H9 (cell line): ENCODE results near the gene SSTR4. TPM values are rescaled to one million over a fixed set of nuclear protein-coding genes. Genes with fewer than 3 reads are reported as not detected.

Experiments
- DNase-seq: peaks from one replicate; pipeline ENCODE4 v3.0.0-alpha.2; 2017
- H2AFZ ChIP-seq: one replicate; pipeline ENCODE4 v1.6.1; 2013; ENCODE audit warnings: mild to moderate bottlenecking, low read length, control low read depth, moderate library complexity
- H2AK5ac ChIP-seq: 2 replicates; pipeline ENCODE4 v1.6.1; 2013; ENCODE audit warnings: low read length, control low read depth, mixed read lengths; ENCODE audit not compliant: insufficient read length
- H2BK120ac ChIP-seq: one replicate; pipeline ENCODE4 v1.6.1; 2013; ENCODE audit warnings: low read depth, mild to moderate bottlenecking, low read length, control low read depth, inconsistent platforms; ENCODE audit not compliant: poor library complexity, severe bottlenecking
- H2BK12ac ChIP-seq: 2 replicates; pipeline ENCODE4 v1.6.1; 2013; ENCODE audit warnings: low read length, control low read depth, mixed read lengths, low read depth; ENCODE audit not compliant: insufficient read length
- H2BK15ac ChIP-seq: 2 replicates; pipeline ENCODE4 v1.6.1; 2013; ENCODE audit warnings: low read depth, low read length, control low read depth
- H2BK20ac ChIP-seq: one replicate; pipeline ENCODE4 v1.6.1; 2013; ENCODE audit warnings: low read depth, mild to moderate bottlenecking, low read length, control low read depth, inconsistent platforms; ENCODE audit not compliant: poor library complexity, severe bottlenecking
- H2BK5ac ChIP-seq: 2 replicates; pipeline ENCODE4 v1.6.1; 2013; ENCODE audit warnings: low read length, control low read depth, mixed read lengths; ENCODE audit not compliant: insufficient read length
- H3K14ac ChIP-seq: 2 replicates; pipeline ENCODE4 v1.6.1; 2013; ENCODE audit warnings: low read length, control low read depth; ENCODE audit not compliant: insufficient read depth
- H3K18ac ChIP-seq: 2 replicates; pipeline ENCODE4 v1.6.1; 2013; ENCODE audit warnings: low read depth, mild to moderate bottlenecking, mixed read lengths, low read length, control low read depth; ENCODE audit not compliant: insufficient read length
- H3K23ac ChIP-seq: 2 replicates; pipeline ENCODE4 v1.6.1; 2013; ENCODE audit warnings: low read length, control low read depth, mixed read lengths, low read depth; ENCODE audit not compliant: insufficient read length
- H3K23me2 ChIP-seq: 2 replicates; pipeline ENCODE4 v1.6.1; 2013; ENCODE audit warnings: low read depth, mild to moderate bottlenecking, mixed read lengths, low read length, control low read depth; ENCODE audit not compliant: insufficient read length, poor library complexity, severe bottlenecking
- H3K27ac ChIP-seq: 2 replicates; pipeline ENCODE4 v1.5.1; 2013; ENCODE audit warnings: low read length, control low read depth, mixed read lengths, low read depth; ENCODE audit not compliant: insufficient read length
- H3K27me3 ChIP-seq: 2 replicates; pipeline ENCODE4 v1.6.1; 2013; ENCODE audit warnings: low read length, control low read depth, inconsistent platforms; ENCODE audit not compliant: insufficient read depth
- H3K4ac ChIP-seq: 2 replicates; pipeline ENCODE4 v1.6.1; 2013; ENCODE audit warnings: low read depth, mild to moderate bottlenecking, control low read depth, inconsistent platforms, low read length, moderate library complexity
- H3K4me1 ChIP-seq: 2 replicates; pipeline ENCODE4 v1.6.1; 2013; ENCODE audit warnings: low read length, control low read depth, inconsistent platforms; ENCODE audit not compliant: insufficient read depth
- H3K4me2 ChIP-seq: 2 replicates; pipeline ENCODE4 v1.6.1; 2013; ENCODE audit warnings: low read length, control low read depth, mixed read lengths; ENCODE audit not compliant: insufficient read length, insufficient read depth
- H3K56ac ChIP-seq: 2 replicates; pipeline ENCODE4 v1.6.1; 2013; ENCODE audit warnings: low read depth, mild to moderate bottlenecking, mixed read lengths, low read length, control low read depth; ENCODE audit not compliant: insufficient read length
- H3K79me1 ChIP-seq: 2 replicates; pipeline ENCODE4 v1.6.1; 2013; ENCODE audit warnings: low read depth, mild to moderate bottlenecking, moderate library complexity, low read length, control low read depth, inconsistent platforms; ENCODE audit not compliant: insufficient read depth, poor library complexity, severe bottlenecking
- H3K79me2 ChIP-seq: 2 replicates; pipeline ENCODE4 v1.6.1; 2013; ENCODE audit warnings: low read length, control low read depth, inconsistent platforms; ENCODE audit not compliant: insufficient read depth
- H3K9ac ChIP-seq: 2 replicates; pipeline ENCODE4 v1.6.1; 2013; ENCODE audit warnings: low read length, control low read depth, mixed read lengths; ENCODE audit not compliant: insufficient read length; ENCODE audit errors: extremely low read depth
- H3K9me3 ChIP-seq: one replicate; pipeline ENCODE4 v1.6.1; 2013; ENCODE audit warnings: low read depth, low read length, inconsistent platforms; ENCODE audit not compliant: control insufficient read depth
- H3T11ph ChIP-seq: one replicate; pipeline ENCODE4 v1.6.1; 2013; ENCODE audit warnings: mild to moderate bottlenecking, low read length, control low read depth, inconsistent platforms
- H4K20me1 ChIP-seq: one replicate; pipeline ENCODE4 v1.6.1; 2013; ENCODE audit not compliant: control insufficient read depth, insufficient read length, insufficient read depth
- H4K5ac ChIP-seq: 2 replicates; pipeline ENCODE4 v1.6.1; 2013; ENCODE audit warnings: low read depth, mild to moderate bottlenecking, mixed read lengths, low read length, control low read depth; ENCODE audit not compliant: insufficient read length
- H4K8ac ChIP-seq: replicated peaks from 2 replicates; pipeline ENCODE4 v1.6.1; 2013; ENCODE audit warnings: low read length, control low read depth, mixed read lengths, low read depth; ENCODE audit not compliant: insufficient read length
- H4K91ac ChIP-seq: 2 replicates; pipeline ENCODE4 v1.6.1; 2013; ENCODE audit warnings: low read depth, mild to moderate bottlenecking, moderate library complexity, mixed read lengths, low read length, control low read depth; ENCODE audit not compliant: insufficient read length
- H3K27ac Mint-ChIP-seq, 3 experiments: 2 replicates in 2 of 3; 3 replicates in 1 of 3; pipeline ENCODE4 v1.8.0; 2020 to 2021; ENCODE audit warnings: mixed read lengths in 3 of 3, mild to moderate bottlenecking in 1 of 3, moderate library complexity in 1 of 3
- H3K27me3 Mint-ChIP-seq: 2 replicates; pipeline ENCODE4 v1.8.0; 2021; ENCODE audit warnings: low read depth, mild to moderate bottlenecking, moderate library complexity, mixed read lengths
- H3K36me3 Mint-ChIP-seq, 3 experiments: 2 replicates in 2 of 3; 3 replicates in 1 of 3; pipeline ENCODE4 v1.8.0; 2020 to 2021; ENCODE audit warnings: low read depth in 3 of 3, mixed read lengths in 3 of 3; ENCODE audit not compliant: insufficient read depth in 1 of 3
- H3K4me1 Mint-ChIP-seq, 2 experiments: 2 replicates each; pipeline ENCODE4 v1.8.0; 2020; ENCODE audit warnings: mixed read lengths in 2 of 2
- H3K4me3 Mint-ChIP-seq, 2 experiments: 2 replicates in 1 of 2; 3 replicates in 1 of 2; pipeline ENCODE4 v1.8.0; 2020 to 2021; ENCODE audit warnings: mild to moderate bottlenecking in 2 of 2, mixed read lengths in 2 of 2, moderate library complexity in 1 of 2
- H3K9me3 Mint-ChIP-seq, 2 experiments: 2 replicates in 1 of 2; 3 replicates in 1 of 2; pipeline ENCODE4 v1.8.0; 2020; ENCODE audit warnings: mild to moderate bottlenecking in 2 of 2, mixed read lengths in 2 of 2, moderate library complexity in 1 of 2
- WGBS: extraction: QIAGEN DNeasy Blood & Tissue Kit; methylation state at CpG from one replicate; pipeline ENCODE4 v1.1.7; 2013; ENCODE audit warnings: missing lambda C conversion rate, low lambda C conversion rate, mixed read lengths; ENCODE audit not compliant: insufficient read length; ENCODE audit errors: extremely low coverage; 5-methylcytosine and 5-hydroxymethylcytosine counted together
- total RNA-seq: library from RNA; stranded (reverse); gene quantifications from 2 replicates; pipeline ENCODE4 v1.2.1, GENCODE V29; 2021
- TF ChIP-seq, protein P1 (sequence below): fragments of 200-600 bp; sonication (generic); conservative IDR thresholded peaks from 3 replicates; pipeline ENCODE4 v1.8.0; 2021; ENCODE audit warnings: antibody characterized with exemption, mild to moderate bottlenecking

SSTR4 gene
- total RNA-seq, 1 experiment from 2014 or later = not detected

DNA sequence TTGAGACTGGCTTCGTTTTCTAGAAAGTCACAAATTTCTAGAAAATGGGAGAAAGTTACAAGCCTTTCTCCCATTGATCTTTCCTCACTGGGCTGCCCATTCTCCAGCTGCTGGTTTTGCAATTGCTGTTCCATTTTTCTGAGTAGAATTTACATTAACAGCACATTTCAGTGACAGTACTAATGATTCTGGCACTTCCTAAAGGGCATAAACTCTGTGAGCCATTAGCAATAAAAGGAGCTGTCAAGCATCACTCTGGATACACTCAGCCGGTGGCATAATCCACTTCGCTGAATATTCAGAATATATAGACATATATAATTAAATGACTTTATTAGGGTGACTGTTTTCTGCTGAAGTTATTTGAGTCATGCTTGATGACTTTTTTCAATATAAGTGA lies 6.7 kb upstream of the SSTR4 start:
- Mint-ChIP-seq H3K4me1 (peaks cover 0 to 8% of the 10 kb centered on the region in 2 experiments; a peak in 3 of 4 replicates), H3K4me3 (no peak overlapping the region), H3K27ac (no peak overlapping the region), H3K9me3 (no peaks in the 10 kb centered on the region), H3K36me3 (no peaks in the 10 kb centered on the region), H3K27me3 (peaks cover 36% of the 10 kb centered on the region)
- Histone ChIP-seq H3K9ac (no peak overlapping the region), H4K20me1 (no peaks in the 10 kb centered on the region), H2AFZ (no peak overlapping the region), H3K4me1 (no peaks in the 10 kb centered on the region), H2BK20ac (no peak overlapping the region), H3K23ac (no peak overlapping the region), H2BK15ac (no peak overlapping the region), H4K91ac (no peak overlapping the region), H3K27me3 (no peaks in the 10 kb centered on the region), H3K79me2 (no peaks in the 10 kb centered on the region), H3K56ac (no peak overlapping the region), H2BK120ac (no peak overlapping the region), H3K14ac (no peak overlapping the region), H4K8ac (no peak overlapping the region), H2BK12ac (no peak overlapping the region), H3K23me2 (no peaks in the 10 kb centered on the region), H4K5ac (no peak overlapping the region), H3T11ph (no peak overlapping the region), H3K9me3 (no peaks in the 10 kb centered on the region), H2BK5ac (no peak overlapping the region), H3K79me1 (no peaks in the 10 kb centered on the region), H3K27ac (no peak overlapping the region), H3K4ac (no peak overlapping the region), H3K4me2 (no peak overlapping the region), H2AK5ac (no peak overlapping the region), H3K18ac (no peak overlapping the region)
- DNase-seq = no peak
- WGBS = no CpG with 5 or more reads among the region's 3 CpGs
- TF ChIP-seq, protein P1, sequence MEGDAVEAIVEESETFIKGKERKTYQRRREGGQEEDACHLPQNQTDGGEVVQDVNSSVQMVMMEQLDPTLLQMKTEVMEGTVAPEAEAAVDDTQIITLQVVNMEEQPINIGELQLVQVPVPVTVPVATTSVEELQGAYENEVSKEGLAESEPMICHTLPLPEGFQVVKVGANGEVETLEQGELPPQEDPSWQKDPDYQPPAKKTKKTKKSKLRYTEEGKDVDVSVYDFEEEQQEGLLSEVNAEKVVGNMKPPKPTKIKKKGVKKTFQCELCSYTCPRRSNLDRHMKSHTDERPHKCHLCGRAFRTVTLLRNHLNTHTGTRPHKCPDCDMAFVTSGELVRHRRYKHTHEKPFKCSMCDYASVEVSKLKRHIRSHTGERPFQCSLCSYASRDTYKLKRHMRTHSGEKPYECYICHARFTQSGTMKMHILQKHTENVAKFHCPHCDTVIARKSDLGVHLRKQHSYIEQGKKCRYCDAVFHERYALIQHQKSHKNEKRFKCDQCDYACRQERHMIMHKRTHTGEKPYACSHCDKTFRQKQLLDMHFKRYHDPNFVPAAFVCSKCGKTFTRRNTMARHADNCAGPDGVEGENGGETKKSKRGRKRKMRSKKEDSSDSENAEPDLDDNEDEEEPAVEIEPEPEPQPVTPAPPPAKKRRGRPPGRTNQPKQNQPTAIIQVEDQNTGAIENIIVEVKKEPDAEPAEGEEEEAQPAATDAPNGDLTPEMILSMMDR = no peak
